ENCODE data around the gene SFXN1. TPM values are rescaled to one million over a fixed set of nuclear protein-coding genes. Genes with fewer than 3 reads are reported as not detected.
"Not testable (repeated sequence)": the region's sequence is repeated elsewhere in the genome, so short reads cannot be mapped to it uniquely, and the experiment has no call there.

SFXN1 gene
- polyA plus RNA-seq, 3 donors: 5.8 to 10.3 (median 8.3) TPM

DNA sequence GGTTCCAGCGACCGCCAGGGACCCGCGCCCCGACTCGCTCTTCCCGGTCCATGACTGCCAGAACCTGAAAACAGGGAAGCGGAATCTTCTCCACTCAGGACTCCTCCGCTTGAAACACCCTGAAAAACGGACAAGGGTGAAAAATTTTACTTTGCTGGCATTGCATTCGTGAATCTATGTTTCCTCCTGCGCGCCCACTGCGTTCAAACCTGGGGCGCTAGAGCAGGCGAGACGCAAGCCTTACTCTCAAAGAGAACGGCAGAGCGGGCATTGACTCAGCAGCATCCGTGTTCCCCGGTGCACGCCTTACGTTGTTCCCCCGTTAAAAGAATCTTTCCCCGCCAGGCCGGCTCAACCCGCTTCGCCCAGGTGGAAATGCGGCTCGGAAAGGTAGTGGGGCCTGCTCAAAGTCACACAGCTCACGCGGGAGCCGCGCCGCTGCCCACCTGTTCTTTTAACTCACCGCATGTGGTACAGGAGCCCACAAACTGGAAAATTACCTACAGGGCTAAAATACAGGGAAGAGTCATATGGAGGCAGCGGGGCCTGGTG is 33.4 kb upstream of the SFXN1 start:
- peaks cover 15 to 63% of the 10 kb centered on the region in 2 donors for H3K27me3 ChIP-seq (ENCODE audit: control insufficient read depth in 2 of 2, insufficient read depth in 2 of 2, low read length in 2 of 2)
- H3K27me3 Mint-ChIP-seq (ENCODE audit: low read depth in 3 of 3): peaks cover 49 to 73% (median 55%) of the 10 kb centered on the region in 3 donors

DNA sequence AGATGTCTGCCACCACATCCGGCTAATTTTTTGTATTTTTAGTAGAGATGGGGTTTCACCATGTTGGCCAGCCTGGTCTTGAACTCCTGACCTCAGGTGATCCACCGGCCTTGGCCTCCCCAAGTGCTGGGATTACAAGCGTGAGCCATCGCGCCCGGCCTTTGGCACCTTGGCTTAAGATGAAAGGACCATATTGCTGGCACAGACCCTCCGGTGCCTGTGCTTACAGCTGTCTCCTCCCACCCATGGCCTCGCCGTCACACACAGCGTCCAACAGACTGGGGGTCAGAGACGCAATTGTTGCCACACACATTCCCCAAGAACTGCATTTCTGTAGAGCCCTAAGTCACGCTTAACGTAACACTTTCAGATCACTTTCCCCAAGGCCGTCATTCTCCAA is 32.0 kb upstream of the SFXN1 start:
- H2AFZ ChIP-seq (ENCODE audit: insufficient read depth, low read depth, low read length, poor library complexity, severe bottlenecking); H3K4me1 ChIP-seq (ENCODE audit: control insufficient read depth in 1 of 2, insufficient read depth in 2 of 2, low read length in 2 of 2); H3K4me2 ChIP-seq (replicated peaks; ENCODE audit: extremely low read depth, low read length, poor library complexity, severe bottlenecking); H4K20me1 ChIP-seq (ENCODE audit: insufficient read depth, low read length); H3K4me1 Mint-ChIP-seq; H3K9me3 ChIP-seq (replicated peaks in 1 of 2; ENCODE audit: control insufficient read depth in 1 of 2, insufficient read depth in 1 of 2, low read length in 2 of 2); H3K27ac Mint-ChIP-seq; H3K36me3 Mint-ChIP-seq; H3K79me2 ChIP-seq (ENCODE audit: insufficient read depth, low read length); H3K9me3 Mint-ChIP-seq; DNase-seq; H3K9ac ChIP-seq (ENCODE audit: insufficient read depth, low read length, poor library complexity, severe bottlenecking); H3K4me3 ChIP-seq (replicated peaks in 1 of 3; ENCODE audit: low read depth in 2 of 3, low read length in 3 of 3); H3K36me3 ChIP-seq (replicated peaks in 1 of 2; ENCODE audit: control insufficient read depth in 1 of 2, insufficient read depth in 2 of 2, low read length in 2 of 2); H3K27ac ChIP-seq (ENCODE audit: low read depth in 1 of 2, low read length in 2 of 2); intact Hi-C loops (cut with micrococcal nuclease); H3K4me3 Mint-ChIP-seq: not testable (repeated sequence)
- 95% methylated on average over 11 of the region's 14 CpGs for WGBS (ENCODE audit: insufficient coverage)
- peaks cover 49 to 70% (median 53%) of the 10 kb centered on the region in 3 donors for H3K27me3 Mint-ChIP-seq (ENCODE audit: low read depth in 3 of 3)
- H3K27me3 ChIP-seq (ENCODE audit: control insufficient read depth in 2 of 2, insufficient read depth in 2 of 2, low read length in 2 of 2): peaks cover 12 to 58% of the 10 kb centered on the region in 2 donors

More for the DNA sequence above, 33.4 kb upstream of the SFXN1 start:
- Histone ChIP-seq H3K4me1 (ENCODE audit: control insufficient read depth in 1 of 2, insufficient read depth in 2 of 2, low read length in 2 of 2) (peaks cover 0 to 4% of the 10 kb centered on the region in 2 donors), H4K20me1 (ENCODE audit: insufficient read depth, low read length) (no peaks in the 10 kb centered on the region), H3K79me2 (ENCODE audit: insufficient read depth, low read length) (no peaks in the 10 kb centered on the region), H3K36me3 (replicated peaks in 1 of 2; ENCODE audit: control insufficient read depth in 1 of 2, insufficient read depth in 2 of 2, low read length in 2 of 2) (no peaks in the 10 kb centered on the region), H3K9ac (ENCODE audit: insufficient read depth, low read length, poor library complexity, severe bottlenecking) (no peak overlapping the region), H3K4me2 (replicated peaks; ENCODE audit: extremely low read depth, low read length, poor library complexity, severe bottlenecking) (no peak overlapping the region), H3K9me3 (replicated peaks in 1 of 2; ENCODE audit: control insufficient read depth in 1 of 2, insufficient read depth in 1 of 2, low read length in 2 of 2) (peaks cover 0 to 5% of the 10 kb centered on the region in 2 donors), H3K4me3 (replicated peaks in 1 of 3; ENCODE audit: low read depth in 2 of 3, low read length in 3 of 3) (no peak overlapping the region), H3K27ac (ENCODE audit: low read depth in 1 of 2, low read length in 2 of 2) (no peak overlapping the region), H2AFZ (ENCODE audit: insufficient read depth, low read depth, low read length, poor library complexity, severe bottlenecking) (no peak overlapping the region)
- Mint-ChIP-seq H3K9me3 (peaks cover 0 to 4% (median 0%) of the 10 kb centered on the region in 7 donors), H3K4me1 (peaks cover 3% of the 10 kb centered on the region), H3K4me3 (peak overlapping the region in 1 of 2 donors; percentile 80), H3K36me3 (no peaks in the 10 kb centered on the region), H3K27ac (no peak overlapping the region)
- WGBS (ENCODE audit: insufficient coverage): 23% methylated on average over 35 of the region's 37 CpGs
- DNase-seq: no peak
- TF ChIP-seq, protein P1, sequence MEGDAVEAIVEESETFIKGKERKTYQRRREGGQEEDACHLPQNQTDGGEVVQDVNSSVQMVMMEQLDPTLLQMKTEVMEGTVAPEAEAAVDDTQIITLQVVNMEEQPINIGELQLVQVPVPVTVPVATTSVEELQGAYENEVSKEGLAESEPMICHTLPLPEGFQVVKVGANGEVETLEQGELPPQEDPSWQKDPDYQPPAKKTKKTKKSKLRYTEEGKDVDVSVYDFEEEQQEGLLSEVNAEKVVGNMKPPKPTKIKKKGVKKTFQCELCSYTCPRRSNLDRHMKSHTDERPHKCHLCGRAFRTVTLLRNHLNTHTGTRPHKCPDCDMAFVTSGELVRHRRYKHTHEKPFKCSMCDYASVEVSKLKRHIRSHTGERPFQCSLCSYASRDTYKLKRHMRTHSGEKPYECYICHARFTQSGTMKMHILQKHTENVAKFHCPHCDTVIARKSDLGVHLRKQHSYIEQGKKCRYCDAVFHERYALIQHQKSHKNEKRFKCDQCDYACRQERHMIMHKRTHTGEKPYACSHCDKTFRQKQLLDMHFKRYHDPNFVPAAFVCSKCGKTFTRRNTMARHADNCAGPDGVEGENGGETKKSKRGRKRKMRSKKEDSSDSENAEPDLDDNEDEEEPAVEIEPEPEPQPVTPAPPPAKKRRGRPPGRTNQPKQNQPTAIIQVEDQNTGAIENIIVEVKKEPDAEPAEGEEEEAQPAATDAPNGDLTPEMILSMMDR (IDR thresholded peaks at IDR 0.05): peak; percentile 49
- intact Hi-C loops (cut with micrococcal nuclease): loop anchor here in 1 of 2 donors (5.0 kb wide), 1 partner anchor 493 kb away; no protein-coding TSS in a partner anchor

Measured in CD14-positive monocyte (primary cell).